ENCODE results near the gene C19orf25. TPM values are rescaled to one million over a fixed set of nuclear protein-coding genes. Genes with fewer than 3 reads are reported as not detected.

C19orf25 gene
- total and polyA plus RNA-seq, 4 donors = 24.1 to 42.6 (median 34.5) TPM

- Histone ChIP-seq H3K27me3 (ENCODE audit: control insufficient read depth in 3 of 3, insufficient read depth in 3 of 3, low read length in 2 of 3) (peaks cover 16 to 32% (median 25%) of the 10 kb centered on the region in 3 donors), H3K9ac (ENCODE audit: insufficient read depth in 1 of 2, low read length in 2 of 2) (no peak overlapping the region), H3K4me3 (no peak overlapping the region), H3K9me3 (ENCODE audit: control insufficient read depth in 4 of 4, insufficient read depth in 3 of 4, low read length in 3 of 4) (peaks cover 0 to 14% (median 0%) of the 10 kb centered on the region in 4 donors), H3K27ac (ENCODE audit: low read depth in 1 of 2, low read length in 1 of 2) (no peak overlapping the region), H3K4me1 (ENCODE audit: control insufficient read depth in 5 of 5, insufficient read depth in 5 of 5, low read length in 5 of 5) (peaks cover 0 to 57% (median 11%) of the 10 kb centered on the region in 5 donors), H3K36me3 (ENCODE audit: control insufficient read depth in 4 of 4, insufficient read depth in 4 of 4, low read length in 4 of 4) (no peaks in the 10 kb centered on the region)
- TF ChIP-seq CTCF (IDR thresholded peaks at IDR 0.05; ENCODE audit: control extremely low read depth, extremely low read depth) = no peak
- 2 to 3% methylated on average over 7 to 36 of the region's 36 CpGs for WGBS, 2 donors
- no peak for ATAC-seq (ENCODE audit: insufficient read depth, low FRiP score)
- no peak for DNase-seq
These were observed 11.9 kb downstream of the C19orf25 start for GRCh38 chr19:1467215-1467489.

GRCh38 chr19:1466461-1467214, 12.4 kb downstream of the C19orf25 start:
- Histone ChIP-seq H3K4me3 (no peak overlapping the region), H3K27me3 (ENCODE audit: control insufficient read depth in 3 of 3, insufficient read depth in 3 of 3, low read length in 2 of 3) (peaks cover 16 to 27% (median 20%) of the 10 kb centered on the region in 3 donors), H3K27ac (ENCODE audit: low read depth in 1 of 2, low read length in 1 of 2) (no peak overlapping the region), H3K36me3 (ENCODE audit: control insufficient read depth in 4 of 4, insufficient read depth in 4 of 4, low read length in 4 of 4) (no peaks in the 10 kb centered on the region), H3K9ac (ENCODE audit: insufficient read depth in 1 of 2, low read length in 2 of 2) (no peak overlapping the region), H3K9me3 (ENCODE audit: control insufficient read depth in 4 of 4, insufficient read depth in 3 of 4, low read length in 3 of 4) (peaks cover 0 to 10% (median 0%) of the 10 kb centered on the region in 4 donors), H3K4me1 (ENCODE audit: control insufficient read depth in 5 of 5, insufficient read depth in 5 of 5, low read length in 5 of 5) (peaks cover 0 to 55% (median 11%) of the 10 kb centered on the region in 5 donors)
- TF ChIP-seq CTCF (IDR thresholded peaks at IDR 0.05; ENCODE audit: control extremely low read depth, extremely low read depth) = no peak
- ATAC-seq (ENCODE audit: insufficient read depth, low FRiP score) (no peak), DNase-seq (no peak)
- 18 to 25% methylated on average over 35 to 70 of the region's 70 CpGs for WGBS, 2 donors

GRCh38 chr19:1466018-1466460, 13.0 kb downstream of the C19orf25 start:
- no peak for DNase-seq
- TF ChIP-seq CTCF (IDR thresholded peaks at IDR 0.05; ENCODE audit: control extremely low read depth, extremely low read depth) = no peak
- Histone ChIP-seq H3K9ac (ENCODE audit: insufficient read depth in 1 of 2, low read length in 2 of 2) (no peak overlapping the region), H3K4me1 (ENCODE audit: control insufficient read depth in 5 of 5, insufficient read depth in 5 of 5, low read length in 5 of 5) (peaks cover 0 to 49% (median 9%) of the 10 kb centered on the region in 5 donors), H3K36me3 (ENCODE audit: control insufficient read depth in 4 of 4, insufficient read depth in 4 of 4, low read length in 4 of 4) (peaks cover 0 to under 1% (median 0%) of the 10 kb centered on the region in 4 donors), H3K27me3 (ENCODE audit: control insufficient read depth in 3 of 3, insufficient read depth in 3 of 3, low read length in 2 of 3) (peaks cover 14 to 21% (median 16%) of the 10 kb centered on the region in 3 donors), H3K4me3 (no peak overlapping the region), H3K27ac (ENCODE audit: low read depth in 1 of 2, low read length in 1 of 2) (no peak overlapping the region), H3K9me3 (ENCODE audit: control insufficient read depth in 4 of 4, insufficient read depth in 3 of 4, low read length in 3 of 4) (peaks cover 0 to 10% (median 0%) of the 10 kb centered on the region in 4 donors)
- ATAC-seq (ENCODE audit: insufficient read depth, low FRiP score) = no peak
- WGBS, 2 donors = 36 to 53% methylated on average over 37 to 41 of the region's 41 CpGs

Data from lung (tissue), 12 donors.